K562 (cell line): ENCODE data around the gene ABHD8. TPM values are rescaled to one million over a fixed set of nuclear protein-coding genes. Genes with fewer than 3 reads are reported as not detected.

Experiments
- BCOR ChIP-seq: fragments of 450-650 bp; IDR thresholded peaks from 2 replicates; pipeline ENCODE4 v1.6.1; 2016
- BMI1 ChIP-seq: fragments of 150-350 bp; IDR thresholded peaks from 2 replicates; pipeline ENCODE4 v1.6.1; 2014; ENCODE audit warnings: low read length
- CEBPG ChIP-seq, 3 experiments: fragments of 200-800 bp in 1 of 3; sonication (Bioruptor generic) in 1 of 3; sonication (generic) in 1 of 3; formaldehyde crosslinking in 1 of 3; IDR thresholded peaks in 2 of 3; conservative IDR thresholded peaks in 1 of 3; 2 replicates each; pipeline versions ENCODE4 v1.6.1 to v1.8.0; 2016 to 2022; ENCODE audit warnings: missing compliant biosample characterization in 2 of 3, missing genetic modification characterization in 2 of 3, mild to moderate bottlenecking in 1 of 3, missing genetic modification reagents in 1 of 3
- FUS ChIP-seq: fragments of 200-400 bp; formaldehyde crosslinking; optimal IDR thresholded peaks from 2 replicates; pipeline ENCODE3; 2017; ENCODE audit warnings: low read depth, low read length
- GABPB2 ChIP-seq: fragments of 250-450 bp; sonication (Bioruptor Pico); conservative IDR thresholded peaks from 2 replicates; pipeline ENCODE4 v1.5.1; 2021; ENCODE audit warnings: mild to moderate bottlenecking
- MYNN ChIP-seq, 2 experiments: sonication (generic); formaldehyde crosslinking in 1 of 2; IDR thresholded peaks; 2 replicates each; pipeline versions ENCODE4 v1.5.0 to v1.6.1; 2016 to 2020; ENCODE audit warnings: antibody characterized with exemption in 1 of 2, missing genetic modification reagents in 1 of 2
- NCOA2 ChIP-seq, 2 experiments: fragments of 450-650 bp; IDR thresholded peaks; 2 replicates each; pipeline ENCODE4 v1.6.1; 2018; ENCODE audit warnings: mild to moderate bottlenecking in 2 of 2, moderate library complexity in 1 of 2; ENCODE audit not compliant: partially characterized antibody in 2 of 2
- PHF8 ChIP-seq: fragments of 200-600 bp; sonication (generic); IDR thresholded peaks from 2 replicates; pipeline ENCODE4 v1.6.1; 2012; ENCODE audit warnings: mixed run types, mild to moderate bottlenecking, inconsistent platforms, low read length, moderate library complexity, borderline replicate concordance
- RFX7 ChIP-seq: fragments of 250-450 bp; sonication (Bioruptor Pico); IDR thresholded peaks from 2 replicates; pipeline ENCODE4 v1.5.1; 2021; ENCODE audit warnings: mild to moderate bottlenecking
- TCF7 ChIP-seq: sonication (generic); IDR thresholded peaks from 2 replicates; pipeline ENCODE4 v1.6.1; 2016; ENCODE audit warnings: antibody characterized with exemption, borderline replicate concordance
- THAP7 ChIP-seq: fragments of 250-450 bp; sonication (Bioruptor Pico); IDR thresholded peaks from 2 replicates; pipeline ENCODE4 v1.5.0; 2021
- U2AF1 ChIP-seq: fragments of 200-400 bp; formaldehyde crosslinking; optimal IDR thresholded peaks from 2 replicates; pipeline ENCODE3; 2017; ENCODE audit warnings: mild to moderate bottlenecking, low read depth, low read length, moderate library complexity
- ZBTB33 ChIP-seq: sonication (generic); formaldehyde crosslinking; IDR thresholded peaks from 2 replicates; pipeline ENCODE4 v1.8.1; 2023; ENCODE audit warnings: mild to moderate bottlenecking, missing genetic modification reagents
- ZFPM2 ChIP-seq: fragments of 250-450 bp; sonication (Bioruptor Pico); IDR thresholded peaks from 2 replicates; pipeline ENCODE4 v1.5.1; 2022; ENCODE audit warnings: mild to moderate bottlenecking
- ZNF436 ChIP-seq: fragments of 250-450, 450-650 bp; sonication (Bioruptor Pico); formaldehyde crosslinking; IDR thresholded peaks from 2 replicates; pipeline ENCODE4 v1.7.0; 2020; ENCODE audit warnings: mild to moderate bottlenecking
- ZNF655 ChIP-seq: fragments of 250-450 bp; sonication (Bioruptor Pico); IDR thresholded peaks from 2 replicates; pipeline ENCODE4 v1.5.0; 2021
- polyA plus RNA-seq, 8 experiments: library from polyadenylated mRNA; depleted of rRNA in 4 of 8; stranded (reverse) in 5 of 8; unstranded in 3 of 8; fragments of >200 nt; fragmentation: Nextera tagmentation in 2 of 8; fragmentation: Illumina TruSeq in 1 of 8; extraction: Ambion mirVana in 2 of 8; extraction: Trizol in 1 of 8; gene quantifications; 2 replicates each; pipeline versions ENCODE4 v1.2.1 to v1.2.3, GENCODE V29; 2011 to 2014; ENCODE audit warnings: inconsistent platforms in 1 of 8, missing spikeins in 1 of 8
- total RNA-seq, 7 experiments: library from RNA; depleted of rRNA in 6 of 7; stranded (reverse); fragments of >200 nt in 6 of 7; fragmentation: Illumina TruSeq in 2 of 7; extraction: Trizol in 2 of 7; gene quantifications; 2 replicates each; pipeline versions ENCODE4 v1.2.1 to v1.2.3, GENCODE V29; 2011 to 2021; ENCODE audit warnings: low replicate concordance in 1 of 7
- TF ChIP-seq, protein P1 (sequence below): fragments of 450-650 bp; IDR thresholded peaks from 2 replicates; pipeline ENCODE4 v1.6.1; 2016; ENCODE audit warnings: low read depth

The ABHD8 gene
- total and polyA plus RNA-seq, 9 of the 15 experiments (the other 6 are each of a cell fraction or from before 2014, with no cell fraction given) = 0.04 to 6.6 (median 2.0) TPM; not detected in 1

GRCh38 chr19:17260842-17261325, 42.3 kb downstream of the ABHD8 start (continued):
- no peak for TF ChIP-seq THAP7 (CRISPR knock-in tag)
- TF ChIP-seq GABPB2 = no peak
- no peak for TF ChIP-seq RFX7 (CRISPR knock-in tag)
- no peak for TF ChIP-seq MYNN (IDR thresholded peaks at IDR 0.05)
- TF ChIP-seq MYNN (CRISPR knock-in tag; IDR thresholded peaks at IDR 0.05) = no peak
- no peak for TF ChIP-seq BMI1
- 0 out of 2 replicates have a peak, but pooled peaks have one; percentile 20 for TF ChIP-seq BCOR
- TF ChIP-seq ZNF436 = no peak
- no peak for TF ChIP-seq ZNF655 (CRISPR knock-in tag)
- TF ChIP-seq FUS = no peak
- no peak for TF ChIP-seq ZBTB33
- no peak for TF ChIP-seq CEBPG (CRISPR knock-in tag; IDR thresholded peaks at IDR 0.05)
- no peak for TF ChIP-seq CEBPG (tag; conservative IDR thresholded peaks at IDR 0.05 in 1 of 2, IDR thresholded peaks at IDR 0.05 in 1 of 2)
- TF ChIP-seq, protein P1, sequence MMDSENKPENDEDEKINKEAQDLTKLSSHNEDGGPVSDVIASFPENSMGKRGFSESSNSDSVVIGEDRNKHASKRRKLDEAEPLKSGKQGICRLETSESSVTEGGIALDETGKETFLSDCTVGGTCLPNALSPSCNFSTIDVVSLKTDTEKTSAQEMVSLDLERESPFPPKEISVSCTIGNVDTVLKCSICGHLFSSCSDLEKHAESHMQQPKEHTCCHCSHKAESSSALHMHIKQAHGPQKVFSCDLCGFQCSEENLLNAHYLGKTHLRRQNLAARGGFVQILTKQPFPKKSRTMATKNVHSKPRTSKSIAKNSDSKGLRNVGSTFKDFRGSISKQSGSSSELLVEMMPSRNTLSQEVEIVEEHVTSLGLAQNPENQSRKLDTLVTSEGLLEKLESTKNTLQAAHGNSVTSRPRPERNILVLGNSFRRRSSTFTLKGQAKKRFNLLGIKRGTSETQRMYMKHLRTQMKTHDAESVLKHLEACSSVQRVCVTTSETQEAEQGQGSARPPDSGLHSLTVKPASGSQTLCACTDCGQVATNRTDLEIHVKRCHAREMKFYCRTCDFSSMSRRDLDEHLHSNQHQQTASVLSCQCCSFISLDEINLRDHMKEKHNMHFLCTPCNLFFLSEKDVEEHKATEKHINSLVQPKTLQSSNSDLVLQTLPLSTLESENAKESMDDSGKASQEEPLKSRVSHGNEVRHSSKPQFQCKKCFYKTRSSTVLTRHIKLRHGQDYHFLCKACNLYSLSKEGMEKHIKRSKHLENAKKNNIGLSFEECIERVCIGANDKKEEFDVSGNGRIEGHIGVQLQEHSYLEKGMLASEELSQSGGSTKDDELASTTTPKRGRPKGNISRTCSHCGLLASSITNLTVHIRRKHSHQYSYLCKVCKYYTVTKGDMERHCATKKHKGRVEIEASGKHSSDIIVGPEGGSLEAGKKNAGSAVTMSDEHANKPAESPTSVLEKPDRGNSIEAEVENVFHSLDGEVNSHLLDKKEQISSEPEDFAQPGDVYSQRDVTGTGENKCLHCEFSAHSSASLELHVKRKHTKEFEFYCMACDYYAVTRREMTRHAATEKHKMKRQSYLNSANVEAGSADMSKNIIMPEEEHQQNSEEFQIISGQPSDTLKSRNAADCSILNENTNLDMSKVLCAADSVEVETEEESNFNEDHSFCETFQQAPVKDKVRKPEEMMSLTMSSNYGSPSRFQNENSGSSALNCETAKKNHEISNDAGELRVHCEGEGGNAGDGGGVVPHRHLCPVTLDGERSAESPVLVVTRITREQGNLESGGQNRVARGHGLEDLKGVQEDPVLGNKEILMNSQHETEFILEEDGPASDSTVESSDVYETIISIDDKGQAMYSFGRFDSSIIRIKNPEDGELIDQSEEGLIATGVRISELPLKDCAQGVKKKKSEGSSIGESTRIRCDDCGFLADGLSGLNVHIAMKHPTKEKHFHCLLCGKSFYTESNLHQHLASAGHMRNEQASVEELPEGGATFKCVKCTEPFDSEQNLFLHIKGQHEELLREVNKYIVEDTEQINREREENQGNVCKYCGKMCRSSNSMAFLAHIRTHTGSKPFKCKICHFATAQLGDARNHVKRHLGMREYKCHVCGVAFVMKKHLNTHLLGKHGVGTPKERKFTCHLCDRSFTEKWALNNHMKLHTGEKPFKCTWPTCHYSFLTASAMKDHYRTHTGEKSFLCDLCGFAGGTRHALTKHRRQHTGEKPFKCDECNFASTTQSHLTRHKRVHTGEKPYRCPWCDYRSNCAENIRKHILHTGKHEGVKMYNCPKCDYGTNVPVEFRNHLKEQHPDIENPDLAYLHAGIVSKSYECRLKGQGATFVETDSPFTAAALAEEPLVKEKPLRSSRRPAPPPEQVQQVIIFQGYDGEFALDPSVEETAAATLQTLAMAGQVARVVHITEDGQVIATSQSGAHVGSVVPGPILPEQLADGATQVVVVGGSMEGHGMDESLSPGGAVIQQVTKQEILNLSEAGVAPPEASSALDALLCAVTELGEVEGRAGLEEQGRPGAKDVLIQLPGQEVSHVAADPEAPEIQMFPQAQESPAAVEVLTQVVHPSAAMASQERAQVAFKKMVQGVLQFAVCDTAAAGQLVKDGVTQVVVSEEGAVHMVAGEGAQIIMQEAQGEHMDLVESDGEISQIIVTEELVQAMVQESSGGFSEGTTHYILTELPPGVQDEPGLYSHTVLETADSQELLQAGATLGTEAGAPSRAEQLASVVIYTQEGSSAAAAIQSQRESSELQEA = no peak; the same call in 1 of the 2 replicates
- no peak for TF ChIP-seq NCOA2 (IDR thresholded peaks at IDR 0.05; ENCODE audit: partially characterized antibody in 2 of 2)
- no peak for TF ChIP-seq U2AF1
- no peak for TF ChIP-seq TCF7
- no peak for TF ChIP-seq ZFPM2 (CRISPR knock-in tag)
- TF ChIP-seq PHF8 = peak; percentile 41; the same call in 1 of the 2 replicates
